Measurements from ENCODE around the gene RHOXF2B. TPM values are rescaled to one million over a fixed set of nuclear protein-coding genes. Genes with fewer than 3 reads are reported as not detected.
"Not testable (repeated sequence)": the region's sequence is repeated elsewhere in the genome, so short reads cannot be mapped to it uniquely, and the experiment has no call there.

The RHOXF2B gene
- total RNA-seq, 1 donor from 2014 or later = not detected

GRCh38 chrX:120039087-120039733 is 38.3 kb downstream of the RHOXF2B start:
- H3K36me3 ChIP-seq; DNase-seq (ENCODE audit: extremely low spot score in 2 of 2); H3K27me3 ChIP-seq; H3K4me1 ChIP-seq; H3K27ac ChIP-seq; intact Hi-C loops (cut with DNase I); H3K9me3 ChIP-seq; H3K4me3 ChIP-seq: not testable (repeated sequence)

- Histone ChIP-seq H3K27me3 (no peaks in the 10 kb centered on the region), H3K9me3 (no peaks in the 10 kb centered on the region), H3K4me3 (no peak overlapping the region), H3K4me1 (no peaks in the 10 kb centered on the region), H3K36me3 (no peaks in the 10 kb centered on the region), H3K27ac (no peak overlapping the region)
- DNase-seq (ENCODE audit: extremely low spot score in 2 of 2) = no peak
- intact Hi-C loops (cut with DNase I) = no loop called here
- TF ChIP-seq POLR2AphosphoS5 (IDR thresholded peaks at IDR 0.05; ENCODE audit: insufficient read depth in 1 of 2, low read depth in 1 of 2) (no peak), POLR2A (IDR thresholded peaks at IDR 0.05) (no peak), CTCF (IDR thresholded peaks at IDR 0.05) (no peak)
These were observed 40.8 kb downstream of the RHOXF2B start for GRCh38 chrX:120036704-120037103.

GRCh38 chrX:120035522-120036309 is 41.8 kb downstream of the RHOXF2B start:
- H3K27ac ChIP-seq; H3K36me3 ChIP-seq; H3K4me3 ChIP-seq; H3K4me1 ChIP-seq; H3K9me3 ChIP-seq; H3K27me3 ChIP-seq; intact Hi-C loops (cut with DNase I); DNase-seq (ENCODE audit: extremely low spot score in 2 of 2): not testable (repeated sequence)

- Histone ChIP-seq H3K36me3 (no peaks in the 10 kb centered on the region), H3K4me3 (no peak overlapping the region), H3K27ac (no peak overlapping the region), H3K4me1 (no peaks in the 10 kb centered on the region), H3K9me3 (no peaks in the 10 kb centered on the region), H3K27me3 (no peaks in the 10 kb centered on the region)
- DNase-seq (ENCODE audit: extremely low spot score in 2 of 2) = no peak
- intact Hi-C loops (cut with DNase I) = no loop called here
- TF ChIP-seq POLR2AphosphoS5 (IDR thresholded peaks at IDR 0.05; ENCODE audit: insufficient read depth in 1 of 2, low read depth in 1 of 2) (no peak), POLR2A (IDR thresholded peaks at IDR 0.05) (no peak), CTCF (IDR thresholded peaks at IDR 0.05) (no peak)
These were observed 48.1 kb downstream of the RHOXF2B start for GRCh38 chrX:120029354-120029753.

- Histone ChIP-seq H3K4me3 (no peak overlapping the region), H3K4me1 (no peaks in the 10 kb centered on the region), H3K36me3 (no peaks in the 10 kb centered on the region), H3K27ac (no peak overlapping the region), H3K9me3 (no peaks in the 10 kb centered on the region), H3K27me3 (no peaks in the 10 kb centered on the region)
- TF ChIP-seq POLR2AphosphoS5 (IDR thresholded peaks at IDR 0.05; ENCODE audit: insufficient read depth in 1 of 2, low read depth in 1 of 2) (no peak), POLR2A (IDR thresholded peaks at IDR 0.05) (no peak), CTCF (IDR thresholded peaks at IDR 0.05) (no peak)
- intact Hi-C loops (cut with DNase I) = no loop called here
- no peak for DNase-seq (ENCODE audit: extremely low spot score in 2 of 2)
These were observed 54.2 kb downstream of the RHOXF2B start for GRCh38 chrX:120023259-120023658.

- H3K4me1 ChIP-seq = no peaks in the 10 kb centered on the region
- H3K4me3 ChIP-seq = no peak overlapping the region
- DNase-seq (ENCODE audit: extremely low spot score in 2 of 2) = no peak
- H3K27me3 ChIP-seq = no peaks in the 10 kb centered on the region
- no peaks in the 10 kb centered on the region for H3K9me3 ChIP-seq
- H3K27ac ChIP-seq = no peak overlapping the region
- TF ChIP-seq POLR2AphosphoS5 (IDR thresholded peaks at IDR 0.05; ENCODE audit: insufficient read depth in 1 of 2, low read depth in 1 of 2) (no peak), CTCF (IDR thresholded peaks at IDR 0.05) (no peak), POLR2A (IDR thresholded peaks at IDR 0.05) (no peak)
- H3K36me3 ChIP-seq = no peaks in the 10 kb centered on the region
- intact Hi-C loops (cut with DNase I) = no loop called here
These were observed 54.7 kb downstream of the RHOXF2B start for GRCh38 chrX:120022763-120023162.
